Muscle of back (tissue), 11 donors: ENCODE measurements around the gene CCDC69. TPM values are rescaled to one million over a fixed set of nuclear protein-coding genes. Genes with fewer than 3 reads are reported as not detected.
"Not testable (repeated sequence)": the region's sequence is repeated elsewhere in the genome, so short reads cannot be mapped to it uniquely, and the experiment has no call there.

Experiments used
- DNase-seq, 3 donors: peaks; one replicate each; pipeline versions ENCODE4 v3.0.0 to v3.0.0-alpha.2; 2013
- polyA plus RNA-seq, 10 donors: library from polyadenylated mRNA; unstranded; fragments of 120-200 nt; gene quantifications; one replicate each; pipeline ENCODE4 v1.2.1, GENCODE V29; 2013; ENCODE audit not compliant: insufficient read length in 10 of 10

CCDC69 gene
- polyA plus RNA-seq, 10 donors, result 30.9 to 101 (median 75.1) TPM

DNA sequence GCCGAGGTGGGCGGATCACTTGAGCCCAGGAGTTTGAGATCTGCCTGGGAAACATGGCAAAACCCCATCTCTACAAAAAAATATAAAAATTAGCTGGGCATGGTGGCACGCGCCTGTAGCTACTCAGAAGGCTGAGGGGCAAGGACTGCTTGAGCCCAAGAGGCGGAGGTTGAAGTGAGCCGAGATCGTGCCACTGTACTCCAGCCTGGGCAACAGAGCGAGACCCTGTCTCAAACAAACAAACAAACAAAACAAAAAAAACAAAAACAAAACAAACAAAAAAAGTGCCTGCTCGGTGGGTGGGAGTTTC, 26.6 kb downstream of the CCDC69 start:
- DNase-seq, result not testable (repeated sequence)

DNA sequence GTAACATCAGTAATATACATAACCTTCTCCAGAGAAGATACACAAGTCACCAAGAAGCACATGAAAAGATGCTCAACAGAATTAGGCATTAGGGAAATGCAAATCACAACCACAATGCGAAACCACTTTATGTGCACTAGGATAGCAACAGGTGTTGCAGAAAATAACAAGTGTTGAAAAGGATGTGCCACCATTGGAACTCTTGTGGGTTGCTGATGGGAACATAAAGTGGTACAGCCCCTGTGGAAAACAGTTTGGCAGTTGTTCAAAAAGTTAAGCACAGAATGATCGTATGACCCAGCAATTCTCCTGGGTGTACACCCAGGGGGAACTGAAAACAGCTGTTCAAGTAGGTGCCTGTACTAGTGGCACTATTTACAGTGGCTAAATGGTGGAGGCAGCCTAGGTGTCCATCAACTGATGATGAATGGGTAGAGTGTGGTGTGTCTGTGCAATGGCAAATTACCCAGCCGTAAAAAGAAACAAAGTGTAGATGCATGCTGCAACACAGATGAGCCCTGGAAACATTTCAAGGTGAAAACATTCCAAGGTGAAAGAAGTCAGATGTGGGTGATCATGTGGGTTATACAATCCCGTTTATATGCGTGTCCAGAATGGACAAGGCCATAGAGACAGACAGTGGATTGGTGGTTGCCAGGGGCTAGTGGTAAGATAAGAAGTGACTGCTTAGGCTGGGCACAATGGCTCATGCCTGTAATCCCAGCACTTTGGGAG, 27.2 kb downstream of the CCDC69 start:
- DNase-seq, result no peak

DNA sequence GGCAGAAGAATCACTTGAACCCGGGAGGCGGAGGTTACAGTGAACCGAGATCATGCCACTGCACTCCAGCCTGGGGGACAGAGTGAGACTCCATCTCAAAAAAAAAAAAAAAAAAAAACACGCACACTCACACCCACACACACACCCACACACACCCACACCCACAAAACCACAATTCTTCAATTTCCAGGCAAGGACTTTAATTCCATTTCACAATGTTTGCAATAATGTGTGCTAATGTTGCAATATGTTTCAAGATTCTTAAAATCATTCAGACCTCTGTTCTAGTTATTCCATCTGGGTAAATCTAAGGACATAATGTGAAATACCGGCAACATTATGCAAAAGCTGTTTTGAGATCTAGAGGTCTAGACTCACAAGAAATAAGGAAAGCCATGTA, 28.3 kb downstream of the CCDC69 start:
- DNase-seq, result no peak

DNA sequence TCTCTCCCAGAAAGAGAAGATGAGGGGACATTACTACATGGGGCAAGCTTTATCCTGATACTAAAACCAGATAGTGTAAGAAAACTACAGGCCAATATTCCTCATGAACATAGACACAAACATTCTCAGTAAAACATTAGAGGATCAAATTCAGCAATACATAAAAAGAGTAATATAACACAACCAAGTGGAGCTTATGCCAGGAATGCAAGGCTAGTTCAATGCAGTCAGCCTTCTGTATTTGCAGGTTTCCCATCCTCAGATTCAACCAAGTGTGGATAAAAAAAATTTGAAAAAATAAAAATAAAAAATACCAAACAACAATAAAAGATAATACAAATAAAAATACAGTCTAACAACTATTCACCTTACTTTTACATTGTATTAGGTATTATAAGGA, 31.3 kb downstream of the CCDC69 start:
- DNase-seq, result no peak

DNA sequence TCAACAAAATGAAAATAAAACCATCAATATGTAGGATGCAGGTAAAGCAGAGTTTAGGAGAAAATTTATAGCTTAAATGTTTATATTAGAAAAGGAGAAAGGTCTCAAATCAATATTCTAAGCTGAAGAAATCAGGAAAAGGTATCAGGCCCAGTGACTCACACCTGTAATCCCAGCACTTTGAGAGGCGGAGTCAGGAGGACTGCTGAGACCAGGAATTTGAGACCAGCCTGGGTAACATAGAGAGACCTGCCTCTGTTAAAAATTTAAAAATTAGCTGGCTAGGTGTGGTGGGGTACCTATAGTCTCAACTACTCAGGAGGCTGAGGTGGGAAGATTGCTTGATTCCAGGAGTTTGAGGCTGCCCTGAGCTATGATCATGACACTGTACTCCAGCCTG, 32.2 kb downstream of the CCDC69 start:
- no peak for DNase-seq

DNA sequence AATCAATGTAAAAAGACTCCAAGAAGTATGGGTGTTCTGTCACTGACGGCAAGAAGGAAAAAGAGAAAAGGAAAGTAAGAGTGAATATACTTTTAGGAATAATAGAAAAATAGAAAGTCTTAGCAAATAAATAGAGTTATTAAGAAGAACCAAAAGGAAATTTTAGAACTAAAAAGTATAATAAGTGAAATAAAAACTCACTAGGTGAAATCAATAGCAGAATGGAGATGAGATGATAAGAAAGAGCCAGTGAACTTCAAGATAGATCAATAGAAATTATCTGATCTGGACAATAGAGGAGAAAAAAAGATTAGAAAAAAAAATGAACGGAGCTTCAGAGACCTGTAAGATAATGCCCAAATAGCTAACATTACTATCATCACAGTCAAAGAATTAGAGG, 34.7 kb downstream of the CCDC69 start:
- no peak for DNase-seq

DNA sequence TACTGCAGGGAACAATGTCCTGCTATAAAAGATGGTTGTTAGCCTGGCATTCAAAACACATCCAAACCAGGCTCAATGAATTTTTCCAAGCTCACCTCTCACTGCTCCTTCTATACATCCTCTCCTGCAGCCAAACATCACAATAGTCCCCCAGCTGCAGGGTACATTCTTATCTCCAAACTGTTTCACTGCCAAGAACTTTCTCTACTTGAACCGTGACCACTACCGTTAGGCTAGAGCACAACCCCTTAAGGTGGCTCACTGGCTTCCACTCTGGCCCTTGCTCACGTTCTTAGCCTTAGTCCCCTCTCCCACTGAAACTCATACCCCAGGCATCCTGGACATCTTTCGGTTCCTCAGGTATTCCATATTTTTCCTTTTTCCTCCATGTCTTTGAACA, 37.4 kb downstream of the CCDC69 start:
- no peak for DNase-seq

DNA sequence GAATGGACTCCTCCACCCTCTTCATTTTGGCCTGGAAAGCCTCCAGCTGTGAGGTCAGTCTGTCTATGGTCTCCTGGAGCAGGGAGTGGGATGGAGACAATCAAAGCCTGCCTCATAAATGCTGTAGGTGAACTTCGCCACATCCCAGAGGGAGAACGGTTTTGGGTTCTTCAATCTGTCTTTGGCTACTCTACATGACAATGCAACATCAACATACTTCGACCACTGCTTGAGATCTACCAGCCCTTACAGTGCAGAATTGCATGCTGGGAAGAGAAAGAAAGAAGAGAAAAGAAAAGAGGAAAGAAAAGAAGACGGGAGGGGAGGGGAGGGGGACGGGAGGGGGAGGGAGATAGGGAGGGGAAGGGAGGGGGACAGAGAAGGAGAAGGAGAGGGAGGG, 37.8 kb downstream of the CCDC69 start:
- DNase-seq, result no peak

DNA sequence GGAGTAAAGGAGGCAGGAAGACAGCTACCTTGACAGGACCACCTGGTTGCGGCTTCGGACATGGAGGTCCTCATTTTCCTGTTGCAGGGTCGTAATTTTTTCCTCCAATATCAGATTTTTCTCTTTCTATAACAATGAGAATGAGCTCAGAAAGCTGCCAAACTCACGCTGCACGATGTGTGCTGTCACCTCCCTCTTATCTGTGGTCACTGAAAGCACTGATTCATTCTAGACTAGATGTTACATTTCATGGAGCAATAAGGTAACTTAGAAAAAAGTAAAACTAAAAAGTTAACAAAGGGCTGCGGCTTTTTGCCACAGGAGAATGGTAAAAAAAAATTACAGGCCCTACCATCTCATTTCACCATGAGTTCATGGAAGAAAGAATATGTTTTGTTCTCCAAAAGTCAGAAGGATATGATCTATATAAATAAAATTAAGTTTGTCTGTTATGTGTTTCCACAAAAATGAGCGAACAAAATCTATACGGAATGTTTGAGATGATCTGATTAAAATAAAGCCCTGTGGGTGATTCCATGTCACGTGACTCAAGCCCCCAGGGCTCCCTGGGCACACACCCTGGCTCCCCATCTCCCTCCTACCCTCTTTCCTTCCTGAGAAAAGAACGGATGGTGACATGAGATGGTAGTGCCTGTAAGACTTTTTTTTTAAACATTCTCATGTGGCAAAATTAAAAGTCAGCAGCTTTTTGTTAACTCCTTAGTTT, 39.4 kb downstream of the CCDC69 start:
- DNase-seq, result no peak

DNA sequence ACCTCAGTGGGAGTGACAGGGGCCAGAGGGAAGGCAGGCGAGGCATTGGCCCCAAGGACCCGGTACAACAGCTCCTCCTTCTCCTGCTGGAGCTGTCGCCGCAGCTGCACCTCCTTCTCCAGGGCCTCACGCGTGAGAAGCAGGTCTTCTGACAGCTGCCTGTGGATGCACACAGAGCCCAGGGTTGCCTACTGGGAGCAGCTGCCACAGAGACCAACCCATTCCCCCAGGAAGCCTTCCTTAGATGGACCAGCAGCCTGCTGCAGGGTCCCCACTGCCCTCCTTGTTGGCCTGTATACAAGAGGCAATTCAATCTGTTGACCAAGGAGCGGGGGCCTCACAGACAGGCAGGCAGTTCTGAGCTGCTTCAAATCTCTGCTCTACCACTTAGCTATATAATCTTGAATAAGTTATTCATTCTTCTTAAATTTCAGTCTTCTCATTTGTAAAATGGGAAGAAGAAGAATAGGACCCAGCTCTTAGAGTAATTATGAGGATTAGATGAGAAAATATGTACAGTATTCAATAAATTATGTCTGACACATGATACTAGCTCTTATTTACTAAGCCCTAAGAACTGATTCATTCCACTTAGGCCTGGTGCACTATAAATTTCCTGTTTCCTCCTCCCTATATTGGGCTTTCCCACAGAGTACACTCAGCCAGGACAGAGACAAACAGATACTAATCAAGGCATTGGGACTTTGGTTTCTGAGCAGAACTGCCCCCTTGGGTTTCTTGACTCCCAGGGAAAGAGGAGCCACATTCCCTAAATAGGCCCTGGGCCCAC, 40.2 kb downstream of the CCDC69 start:
- peak; percentile 30 to 58 (median 53) for DNase-seq

DNA sequence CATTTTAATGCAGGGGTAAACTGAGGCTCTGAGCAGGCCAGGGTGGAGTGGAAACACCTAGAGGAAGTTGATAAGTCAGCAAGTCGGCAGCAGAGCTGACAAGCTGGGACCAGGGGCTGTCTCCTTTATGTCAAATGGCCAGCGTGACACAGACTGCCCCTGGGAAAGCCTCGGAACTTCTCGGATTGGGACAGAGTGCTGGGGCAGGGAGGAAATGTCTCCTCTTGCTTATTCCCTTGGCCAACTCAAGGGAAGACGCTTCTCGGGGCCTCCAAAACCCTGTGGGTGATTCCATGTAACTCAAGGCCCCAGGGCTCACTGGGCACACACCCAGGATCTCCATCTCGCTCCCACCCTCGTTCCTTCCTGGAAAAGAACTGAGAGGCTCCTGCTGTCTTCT, 40.9 kb downstream of the CCDC69 start:
- DNase-seq, result peak in 1 of 3 donors; percentile 15

DNA sequence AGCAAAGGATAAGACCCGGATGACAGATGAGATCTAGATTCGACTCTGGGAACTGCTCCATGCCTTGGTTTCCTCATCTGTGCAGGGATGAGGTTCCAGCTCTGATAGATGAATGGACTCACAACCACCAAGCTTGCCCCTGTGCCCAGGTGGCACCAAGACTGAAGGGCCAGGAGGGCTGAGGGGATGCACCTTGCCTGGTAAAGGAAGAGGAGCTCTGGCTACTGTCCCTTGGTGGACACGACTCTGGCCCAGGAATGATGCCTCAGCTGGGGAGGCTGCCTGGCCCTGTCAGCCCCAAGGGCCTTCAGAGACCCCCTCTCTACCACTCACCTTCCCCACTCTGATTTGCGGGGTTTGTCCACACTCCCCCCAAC, 41.4 kb downstream of the CCDC69 start:
- DNase-seq, result no peak

DNA sequence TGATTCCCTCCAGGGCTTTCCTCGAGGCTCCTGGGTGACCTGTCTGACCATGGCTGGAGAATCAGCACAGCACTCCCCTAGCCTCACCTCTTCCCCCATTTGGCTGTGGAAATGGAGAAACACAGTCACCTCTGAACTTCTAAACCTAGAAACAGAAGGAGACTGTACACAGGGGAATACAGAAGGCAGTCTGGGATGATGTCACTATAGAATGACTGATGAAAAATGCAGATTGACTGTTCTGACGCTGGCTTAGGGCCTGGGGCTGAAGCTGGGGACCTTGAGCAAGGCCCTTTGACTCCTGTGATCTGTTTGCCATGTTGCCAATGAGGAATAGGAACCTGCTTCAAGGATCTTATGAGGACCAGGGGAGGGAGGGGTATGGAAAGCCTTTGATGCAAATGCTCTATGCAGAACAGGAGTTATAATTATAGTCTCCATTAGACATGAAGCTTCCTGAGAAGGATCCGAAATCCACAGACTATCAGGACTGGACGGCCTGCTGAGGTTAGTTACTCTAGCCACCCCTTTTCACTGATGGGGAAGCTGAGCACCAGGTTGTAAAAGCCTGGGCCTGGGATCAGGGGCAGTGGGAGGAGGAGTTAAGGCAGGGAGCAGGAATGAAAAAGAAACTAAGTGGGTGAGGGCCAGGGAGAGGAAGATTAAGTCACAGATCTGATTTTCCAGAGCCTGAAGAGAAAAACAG, 41.9 kb downstream of the CCDC69 start:
- DNase-seq, result peak in 1 of 3 donors; percentile 27

DNA sequence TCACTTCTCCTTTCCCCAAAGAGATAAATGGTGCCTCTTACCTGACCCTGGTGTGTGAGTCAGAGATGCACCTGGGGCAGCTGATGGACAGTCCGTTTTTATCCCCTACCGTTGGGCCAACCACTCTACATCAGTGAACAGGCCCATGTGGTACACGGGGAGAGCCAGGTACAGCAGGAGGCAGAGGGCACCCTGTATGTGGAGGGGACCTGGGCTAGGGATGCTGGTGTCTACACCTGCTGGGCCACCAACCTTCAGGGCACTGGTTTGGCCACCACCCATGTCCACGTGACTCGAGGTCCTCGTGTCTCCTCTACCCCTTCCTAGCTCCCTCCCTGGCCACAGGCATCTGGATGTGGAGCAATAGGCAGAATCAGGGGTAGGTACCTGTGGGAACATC, 43.6 kb downstream of the CCDC69 start:
- DNase-seq, result no peak

DNA sequence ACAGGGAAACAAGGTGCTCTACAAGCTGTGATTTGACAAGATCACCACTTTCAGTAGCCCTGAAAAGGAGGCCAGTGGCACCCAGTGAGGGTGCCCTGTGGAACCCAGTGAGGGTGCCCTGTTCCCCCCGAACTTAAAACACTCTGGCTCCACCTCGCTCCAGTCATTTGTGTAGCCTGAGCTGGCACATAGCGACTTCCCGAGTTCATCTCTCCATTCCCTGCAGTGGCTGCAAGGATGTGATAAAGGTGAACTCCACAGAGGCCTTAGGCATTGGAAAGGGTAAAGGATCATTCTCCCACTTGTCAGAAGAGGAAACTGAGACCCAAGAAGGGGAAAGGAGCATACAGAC, 44.4 kb downstream of the CCDC69 start:
- no peak for DNase-seq

DNA sequence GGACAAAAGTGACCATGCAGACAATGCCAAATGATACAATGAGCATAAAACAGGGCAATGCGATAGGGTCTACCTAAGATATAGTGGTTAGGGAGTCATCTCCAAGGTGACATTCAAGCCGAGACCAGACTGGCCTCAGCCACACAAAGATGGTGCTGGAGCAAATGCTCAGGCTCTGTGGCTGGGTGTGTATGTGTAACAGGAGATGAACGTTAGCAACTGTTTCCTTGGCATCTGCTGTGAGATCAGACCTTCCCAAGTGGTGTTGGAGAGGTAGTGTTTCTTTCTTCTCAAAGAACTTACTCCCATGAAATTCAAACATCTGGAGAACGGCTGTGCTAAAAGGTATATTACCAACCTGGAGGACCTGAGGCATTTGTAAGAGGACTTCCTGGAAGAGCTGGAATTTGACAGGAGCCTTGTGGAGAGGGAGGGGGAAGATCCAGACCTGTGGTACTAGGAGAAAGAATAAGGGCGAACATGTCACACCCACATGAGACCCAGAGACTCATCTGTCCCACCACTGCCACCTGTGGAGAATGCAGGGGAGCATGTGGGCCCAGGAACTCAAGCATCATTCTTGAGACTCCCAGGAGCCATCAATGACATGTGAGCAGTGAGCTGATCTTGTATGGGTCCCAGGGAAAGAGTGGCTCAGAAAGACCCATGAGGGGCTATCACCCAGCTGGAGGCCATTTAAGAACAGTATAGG, 45.0 kb downstream of the CCDC69 start:
- no peak for DNase-seq

DNA sequence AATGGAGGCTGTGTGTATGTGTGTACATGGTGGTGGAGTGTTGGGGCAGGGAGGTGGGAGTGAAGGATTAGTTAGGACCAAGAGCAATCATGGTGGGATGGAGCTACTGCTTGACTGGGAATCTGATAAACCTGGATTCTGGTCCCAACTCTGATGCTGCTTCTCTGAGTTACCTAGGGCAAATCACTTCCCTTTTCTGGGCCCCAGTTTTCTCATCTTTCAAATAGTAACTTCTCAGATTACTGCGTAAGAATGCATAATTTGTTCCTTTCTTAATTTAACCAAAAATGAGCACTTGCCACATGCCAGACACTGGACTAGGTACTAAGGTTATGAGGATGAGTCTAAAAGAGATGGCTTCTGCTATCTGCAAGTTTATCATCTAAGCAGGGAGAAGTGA, 45.5 kb downstream of the CCDC69 start:
- DNase-seq, result no peak

DNA sequence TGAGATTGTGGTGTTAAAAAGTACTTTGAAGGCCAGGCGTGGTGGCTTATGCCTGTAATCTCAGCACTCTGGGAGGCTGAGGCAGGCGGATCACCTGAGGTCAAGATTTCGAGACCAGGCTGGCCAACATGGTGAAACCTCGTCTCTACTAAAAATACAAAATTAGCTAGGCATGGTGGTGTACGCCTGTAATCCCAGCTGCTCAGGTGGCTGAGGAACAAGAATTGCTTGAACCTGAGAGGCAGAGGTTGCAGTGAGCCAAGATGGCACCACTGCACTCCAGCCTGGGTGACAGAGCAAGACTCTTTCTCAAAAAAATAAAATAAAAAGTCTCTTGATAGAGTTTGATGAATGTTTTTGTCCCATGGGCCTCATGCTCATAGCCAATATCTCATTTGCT, 47.6 kb downstream of the CCDC69 start:
- not testable (repeated sequence) for DNase-seq

DNA sequence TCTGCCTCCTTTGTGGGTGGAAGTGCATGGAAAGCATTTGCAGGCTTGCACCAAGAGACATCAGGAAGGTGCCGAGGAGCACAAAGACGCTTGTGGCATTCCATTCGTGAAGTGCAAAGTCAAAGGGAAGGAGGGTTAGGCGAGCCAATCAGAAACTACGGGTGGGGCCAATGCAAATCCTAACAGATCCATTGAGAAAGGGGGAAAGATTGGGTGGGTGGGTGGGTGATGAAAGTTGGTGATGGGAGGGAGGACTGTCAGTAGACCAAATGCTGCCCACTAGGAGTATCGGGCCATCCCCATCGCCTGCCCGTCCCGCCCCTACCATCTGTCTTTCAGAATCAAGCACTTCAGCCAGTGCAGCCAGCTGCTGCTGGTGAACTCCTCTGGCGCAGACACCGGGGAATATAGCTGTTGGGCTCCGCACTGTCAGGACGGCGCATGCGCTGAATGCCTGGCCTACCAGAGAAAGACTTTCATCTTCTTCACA, 49.2 kb downstream of the CCDC69 start:
- DNase-seq, result peak in 1 of 3 donors; percentile 20

DNA sequence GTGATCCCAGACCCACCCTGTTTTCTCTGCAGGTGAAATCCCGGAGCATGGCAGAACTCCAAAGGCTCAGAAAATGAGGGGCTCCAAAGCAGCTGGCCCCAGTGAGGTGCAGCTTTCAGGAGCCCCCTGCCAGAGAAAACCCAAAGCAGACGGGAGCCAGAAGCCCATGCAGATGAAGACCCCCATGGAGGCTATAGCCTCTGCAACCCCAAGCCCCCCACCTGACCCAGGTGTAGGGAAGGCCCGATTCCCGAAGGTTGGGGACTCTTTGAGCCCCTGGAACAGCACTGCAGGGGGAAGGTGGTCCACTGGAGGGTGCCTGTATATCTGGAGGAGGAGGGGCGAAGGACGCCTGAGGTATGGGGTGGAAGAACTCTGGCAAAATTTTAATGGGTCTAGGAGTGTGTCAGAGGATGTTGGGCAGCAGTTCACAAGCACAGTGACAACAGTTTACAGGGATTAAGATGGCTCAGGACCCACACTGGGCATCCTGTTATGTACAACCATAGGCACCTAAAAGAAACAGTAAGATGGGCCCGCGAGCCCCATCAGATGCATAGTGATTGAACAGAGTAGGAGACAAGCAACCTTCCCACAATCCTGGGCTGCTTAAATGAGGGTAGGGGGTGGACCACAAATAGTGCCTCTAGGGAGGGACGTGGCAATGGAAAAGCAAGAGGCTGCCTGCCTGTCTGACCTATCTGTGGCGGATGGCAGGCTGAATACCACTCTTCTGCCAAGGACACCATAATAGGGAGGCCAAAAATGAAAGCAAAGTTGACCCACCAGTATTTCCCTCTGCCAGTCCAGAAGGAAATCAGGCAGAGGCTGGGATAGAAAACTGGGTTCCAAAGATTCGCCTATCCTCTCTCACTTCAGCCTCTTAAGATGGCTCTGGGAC, 49.9 kb downstream of the CCDC69 start:
- no peak for DNase-seq

DNA sequence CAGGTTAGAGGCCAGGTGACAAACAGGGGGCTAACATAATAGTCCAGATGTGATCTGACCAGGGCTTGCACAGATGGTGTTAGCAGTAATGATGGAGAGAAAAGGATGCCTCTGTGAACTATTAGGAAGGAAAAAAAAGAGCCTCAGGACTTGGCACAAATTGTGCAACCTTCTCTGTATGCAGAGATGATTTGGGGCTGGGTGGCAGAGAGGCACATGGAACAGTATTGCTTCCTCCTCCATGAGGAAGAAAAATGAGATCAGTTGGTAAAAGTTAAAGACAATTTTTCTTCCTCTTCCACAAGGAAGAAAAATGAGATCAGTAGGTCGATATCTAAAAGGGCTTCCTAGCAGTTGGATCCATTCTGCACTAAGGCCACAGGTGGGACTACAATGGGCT, 52.4 kb downstream of the CCDC69 start:
- no peak for DNase-seq
